ENCODE measurements around the gene UAP1L1. TPM values are rescaled to one million over a fixed set of nuclear protein-coding genes. Genes with fewer than 3 reads are reported as not detected.

UAP1L1 gene
- total and polyA plus RNA-seq, 12 donors: 0.28 to 68.7 (median 15.1) TPM

DNA sequence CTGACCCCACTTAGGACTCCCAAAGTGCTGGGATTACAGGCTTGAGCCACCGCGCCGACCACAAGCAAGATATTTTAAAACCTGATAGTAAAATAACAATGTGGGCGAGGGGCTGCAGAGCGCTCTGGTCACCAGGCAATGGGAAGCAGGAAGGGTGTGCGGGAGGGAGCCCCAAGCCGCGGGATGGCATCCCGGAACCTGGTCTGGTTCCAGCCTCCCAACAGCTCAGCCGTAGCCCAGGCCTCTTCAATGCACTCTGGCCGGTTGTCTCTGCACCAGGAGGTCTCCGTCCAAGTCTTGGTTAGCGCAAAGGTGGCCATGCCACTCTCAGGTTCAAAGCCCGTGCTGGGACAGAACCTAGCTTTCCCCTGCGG lies 694 bp upstream of the UAP1L1 start:
- intact Hi-C loops (cut with DNase I): no loop called here
- no peak for DNase-seq
- Histone ChIP-seq H3K27ac (peak overlapping the region in 3 of 5 donors; percentile 43 to 73 (median 64)), H3K4me3 (peak overlapping the region in 1 of 4 donors; percentile 87), H3K36me3 (replicated peaks in 1 of 2) (peaks cover 0 to 26% of the 10 kb centered on the region in 2 donors), H3K27me3 (no peaks in the 10 kb centered on the region), H3K9me3 (replicated peaks in 1 of 3) (no peaks in the 10 kb centered on the region), H3K4me1 (replicated peaks in 1 of 2) (peaks cover 6 to 17% of the 10 kb centered on the region in 2 donors)
- 61 to 89% (median 68%) methylated on average over 5 to 15 of the region's 15 CpGs for WGBS, 4 donors
- TF ChIP-seq POLR2A (IDR thresholded peaks at IDR 0.05): no peak
- TF ChIP-seq, protein P1, sequence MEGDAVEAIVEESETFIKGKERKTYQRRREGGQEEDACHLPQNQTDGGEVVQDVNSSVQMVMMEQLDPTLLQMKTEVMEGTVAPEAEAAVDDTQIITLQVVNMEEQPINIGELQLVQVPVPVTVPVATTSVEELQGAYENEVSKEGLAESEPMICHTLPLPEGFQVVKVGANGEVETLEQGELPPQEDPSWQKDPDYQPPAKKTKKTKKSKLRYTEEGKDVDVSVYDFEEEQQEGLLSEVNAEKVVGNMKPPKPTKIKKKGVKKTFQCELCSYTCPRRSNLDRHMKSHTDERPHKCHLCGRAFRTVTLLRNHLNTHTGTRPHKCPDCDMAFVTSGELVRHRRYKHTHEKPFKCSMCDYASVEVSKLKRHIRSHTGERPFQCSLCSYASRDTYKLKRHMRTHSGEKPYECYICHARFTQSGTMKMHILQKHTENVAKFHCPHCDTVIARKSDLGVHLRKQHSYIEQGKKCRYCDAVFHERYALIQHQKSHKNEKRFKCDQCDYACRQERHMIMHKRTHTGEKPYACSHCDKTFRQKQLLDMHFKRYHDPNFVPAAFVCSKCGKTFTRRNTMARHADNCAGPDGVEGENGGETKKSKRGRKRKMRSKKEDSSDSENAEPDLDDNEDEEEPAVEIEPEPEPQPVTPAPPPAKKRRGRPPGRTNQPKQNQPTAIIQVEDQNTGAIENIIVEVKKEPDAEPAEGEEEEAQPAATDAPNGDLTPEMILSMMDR (IDR thresholded peaks at IDR 0.05): no peak

DNA sequence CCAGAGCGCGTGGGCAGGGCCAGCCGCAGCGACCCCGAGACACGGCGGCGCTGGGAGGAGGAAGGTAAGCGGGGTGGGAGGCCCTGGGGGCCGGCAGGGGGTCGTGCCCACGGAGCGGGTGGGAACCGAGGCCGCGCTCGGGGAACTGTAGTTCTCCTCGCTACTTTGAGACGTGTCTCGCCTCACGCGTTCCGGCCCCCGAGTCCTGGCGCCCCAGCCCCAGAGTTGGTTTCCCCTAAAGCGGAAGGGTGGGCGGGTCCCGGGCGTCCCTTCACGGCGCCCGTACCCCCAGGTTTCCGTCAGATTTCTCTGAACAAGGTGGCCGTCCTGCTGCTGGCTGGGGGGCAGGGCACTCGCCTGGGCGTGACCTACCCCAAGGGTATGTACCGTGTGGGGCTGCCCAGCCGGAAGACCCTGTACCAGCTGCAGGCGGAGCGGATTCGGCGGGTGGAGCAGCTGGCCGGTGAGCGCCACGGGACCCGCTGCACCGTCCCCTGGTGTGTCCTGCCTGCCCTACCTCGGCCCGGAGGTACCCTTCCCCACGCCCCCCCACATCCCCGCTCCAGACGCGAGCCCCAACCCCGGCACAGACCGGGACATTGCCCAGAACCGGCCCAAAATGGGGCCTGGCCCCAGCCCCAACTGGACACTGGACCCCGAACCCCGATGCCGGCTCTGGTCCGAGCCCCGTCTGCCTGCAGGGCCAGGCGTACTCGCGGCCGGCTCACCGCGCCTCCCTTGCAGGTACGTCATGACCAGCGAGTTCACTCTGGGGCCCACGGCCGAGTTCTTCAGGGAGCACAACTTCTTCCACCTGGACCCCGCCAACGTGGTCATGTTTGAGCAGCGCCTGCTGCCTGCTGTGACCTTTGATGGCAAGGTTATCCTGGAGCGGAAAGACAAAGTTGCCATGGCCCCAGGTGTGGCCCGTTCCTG lies 709 bp downstream of the UAP1L1 start:
- no peak for TF ChIP-seq POLR2A (IDR thresholded peaks at IDR 0.05)
- TF ChIP-seq, protein P1 (IDR thresholded peaks at IDR 0.05): no peak
- intact Hi-C loops (cut with DNase I): no loop called here
- peak overlapping the region; percentile 25 to 87 (median 42) for H3K4me3 ChIP-seq
- 8 to 25% (median 12%) methylated on average over 5 to 75 of the region's 76 CpGs for WGBS, 4 donors
- H3K27ac ChIP-seq: peak overlapping the region in 2 of 5 donors; percentile 64 to 73
- no peaks in the 10 kb centered on the region for H3K27me3 ChIP-seq
- H3K9me3 ChIP-seq (replicated peaks in 1 of 3): no peaks in the 10 kb centered on the region
- H3K36me3 ChIP-seq (replicated peaks in 1 of 2): peaks cover 0 to 36% of the 10 kb centered on the region in 2 donors
- peak in 2 of 7 donors; percentile 35 to 44 for DNase-seq
- peaks cover 6 to 20% of the 10 kb centered on the region in 2 donors for H3K4me1 ChIP-seq (replicated peaks in 1 of 2)

DNA sequence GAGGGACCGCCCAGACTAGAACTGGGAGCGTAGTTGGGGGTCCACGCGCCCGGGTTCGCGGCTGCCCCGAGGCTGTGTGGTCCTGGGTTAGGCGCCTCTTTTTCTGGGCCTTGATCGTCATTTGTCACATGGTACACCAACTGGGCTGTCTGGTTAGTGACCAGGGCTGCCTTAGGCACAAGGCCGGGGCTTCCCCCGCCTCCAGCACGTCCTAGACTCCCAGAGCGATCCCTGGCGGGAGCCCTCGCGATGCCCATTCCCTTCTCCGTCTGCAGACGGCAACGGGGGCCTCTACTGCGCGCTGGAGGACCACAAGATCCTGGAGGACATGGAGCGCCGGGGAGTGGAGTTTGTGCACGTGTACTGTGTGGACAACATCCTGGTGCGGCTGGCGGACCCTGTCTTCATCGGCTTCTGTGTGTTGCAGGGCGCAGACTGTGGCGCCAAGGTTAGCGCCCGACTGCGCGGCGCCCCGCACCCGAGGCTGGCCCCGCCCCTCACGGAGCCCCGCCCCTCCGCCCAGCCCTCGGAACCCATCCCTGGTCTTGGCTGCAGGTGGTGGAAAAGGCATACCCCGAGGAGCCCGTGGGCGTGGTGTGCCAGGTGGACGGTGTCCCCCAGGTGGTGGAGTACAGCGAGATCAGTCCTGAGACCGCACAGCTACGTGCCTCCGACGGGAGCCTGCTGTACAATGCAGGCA lies 1.5 kb downstream of the UAP1L1 start:
- TF ChIP-seq, protein P1 (IDR thresholded peaks at IDR 0.05): no peak
- no peak for TF ChIP-seq POLR2A (IDR thresholded peaks at IDR 0.05)
- WGBS, 4 donors: 31 to 60% (median 47%) methylated on average over 13 to 51 of the region's 51 CpGs
- H3K9me3 ChIP-seq (replicated peaks in 1 of 3): no peaks in the 10 kb centered on the region
- no peaks in the 10 kb centered on the region for H3K27me3 ChIP-seq
- H3K27ac ChIP-seq: no peak overlapping the region
- H3K4me1 ChIP-seq (replicated peaks in 1 of 2): peaks cover 10 to 26% of the 10 kb centered on the region in 2 donors
- H3K4me3 ChIP-seq: peak overlapping the region in 1 of 4 donors; percentile 87
- intact Hi-C loops (cut with DNase I): no loop called here
- peaks cover 0 to 37% of the 10 kb centered on the region in 2 donors for H3K36me3 ChIP-seq (replicated peaks in 1 of 2)
- no peak for DNase-seq

DNA sequence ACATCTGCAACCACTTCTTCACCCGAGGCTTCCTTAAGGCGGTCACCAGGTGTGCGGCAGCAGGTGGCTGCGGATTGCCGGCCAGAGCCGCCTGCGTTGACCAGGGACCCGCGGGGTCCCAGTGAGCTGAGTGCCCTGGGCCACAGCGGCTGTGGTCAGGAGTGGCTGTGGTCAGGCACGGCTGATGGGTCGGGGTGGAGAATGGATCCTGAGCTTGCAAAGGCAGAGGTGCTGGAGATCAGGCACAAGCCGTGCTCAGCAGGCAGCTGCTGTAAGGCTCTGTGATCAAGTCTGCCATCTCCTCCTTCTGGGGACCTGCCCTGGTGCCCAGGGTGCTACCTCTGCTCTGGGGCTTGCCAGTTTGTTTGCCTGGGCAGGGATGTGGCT lies 2.1 kb downstream of the UAP1L1 start:
- Histone ChIP-seq H3K27me3 (no peaks in the 10 kb centered on the region), H3K9me3 (replicated peaks in 1 of 3) (no peaks in the 10 kb centered on the region), H3K4me1 (replicated peaks in 1 of 2) (peaks cover 13 to 31% of the 10 kb centered on the region in 2 donors), H3K36me3 (replicated peaks in 1 of 2) (peaks cover 0 to 37% of the 10 kb centered on the region in 2 donors), H3K4me3 (no peak overlapping the region), H3K27ac (no peak overlapping the region)
- no peak for TF ChIP-seq POLR2A (IDR thresholded peaks at IDR 0.05)
- TF ChIP-seq, protein P1 (IDR thresholded peaks at IDR 0.05): no peak
- 71 to 100% (median 87%) methylated on average over 1 to 13 of the region's 13 CpGs for WGBS, 4 donors
- DNase-seq: no peak
- intact Hi-C loops (cut with DNase I): no loop called here
